WTC11 (cell line): ENCODE results near the gene FRS2. TPM values are rescaled to one million over a fixed set of nuclear protein-coding genes. Genes with fewer than 3 reads are reported as not detected.

Experiments
- ATAC-seq: fragments of 200-7000 bp; cut with Tn5 transposase; 2 replicates; pipeline ENCODE4 v1.10.0; 2021; ENCODE audit warnings: mild to moderate bottlenecking, moderate library complexity
- CTCF ChIA-PET: fragments of 300-600 bp; sonication (Branson Sonifier 250); formaldehyde crosslinking; loops from one replicate; lab custom pipeline; 2021; ENCODE audit warnings: antibody characterized with exemption; lab: Charles Lee
- POLR2A ChIA-PET: fragments of 350-600 bp; sonication (Branson Sonifier 250); formaldehyde crosslinking; loops from one replicate; lab custom pipeline; 2021; ENCODE audit warnings: antibody characterized with exemption; lab: Charles Lee
- DNase-seq: peaks from one replicate; pipeline ENCODE4 v3.0.0; 2021; ENCODE audit warnings: low spot score
- H3K27ac Mint-ChIP-seq: 2 replicates; pipeline ENCODE4 v1.8.0; 2021; ENCODE audit warnings: mixed read lengths
- H3K27me3 Mint-ChIP-seq: 2 replicates; pipeline ENCODE4 v1.8.0; 2021; ENCODE audit warnings: low read depth, mild to moderate bottlenecking, moderate library complexity, mixed read lengths
- H3K36me3 Mint-ChIP-seq: 2 replicates; pipeline ENCODE4 v1.8.0; 2021; ENCODE audit warnings: mixed read lengths
- H3K4me1 Mint-ChIP-seq: 2 replicates; pipeline ENCODE4 v1.8.0; 2022; ENCODE audit warnings: mixed read lengths
- H3K4me3 Mint-ChIP-seq: 2 replicates; pipeline ENCODE4 v1.8.0; 2021; ENCODE audit warnings: mild to moderate bottlenecking, moderate library complexity, mixed read lengths
- H3K9me3 Mint-ChIP-seq: 2 replicates; pipeline ENCODE4 v1.8.0; 2021; ENCODE audit warnings: mixed read lengths
- CREM ChIP-seq: sonication (generic); formaldehyde crosslinking; IDR thresholded peaks from 2 replicates; pipeline ENCODE4 v1.8.1; 2022; ENCODE audit warnings: mild to moderate bottlenecking, missing genetic modification reagents, moderate library complexity
- MXD4 ChIP-seq: fragments of 250-450 bp; sonication (Bioruptor Pico); IDR thresholded peaks from 2 replicates; pipeline ENCODE4 v1.8.0; 2021; ENCODE audit warnings: mild to moderate bottlenecking, moderate library complexity, borderline replicate concordance
- NR2C2 ChIP-seq: sonication (generic); formaldehyde crosslinking; IDR thresholded peaks from 2 replicates; pipeline ENCODE4 v1.8.0; 2022; ENCODE audit warnings: mild to moderate bottlenecking, missing genetic modification reagents
- RORB ChIP-seq: fragments of 250-450 bp; sonication (Bioruptor Pico); IDR thresholded peaks from 2 replicates; pipeline ENCODE4 v1.9.0; 2021; ENCODE audit warnings: mild to moderate bottlenecking
- SMAD3 ChIP-seq: sonication (generic); formaldehyde crosslinking; IDR thresholded peaks from 2 replicates; pipeline ENCODE4 v1.8.0; 2022; ENCODE audit warnings: missing genetic modification reagents, mild to moderate bottlenecking, borderline replicate concordance
- SOX15 ChIP-seq: fragments of 250-450 bp; sonication (Bioruptor Pico); IDR thresholded peaks from 2 replicates; pipeline ENCODE4 v1.9.0; 2021; ENCODE audit warnings: mild to moderate bottlenecking
- ZNF138 ChIP-seq: sonication (generic); formaldehyde crosslinking; conservative IDR thresholded peaks from 2 replicates; pipeline ENCODE4 v1.8.1; 2022; ENCODE audit warnings: mild to moderate bottlenecking, moderate library complexity, missing genetic modification reagents
- ZNF317 ChIP-seq: sonication (generic); formaldehyde crosslinking; IDR thresholded peaks from 2 replicates; pipeline ENCODE4 v1.8.1; 2023; ENCODE audit warnings: low read depth, mild to moderate bottlenecking, moderate library complexity, missing genetic modification reagents, borderline replicate concordance
- ZNF396 ChIP-seq: fragments of 250-450 bp; sonication (Bioruptor Pico); IDR thresholded peaks from 2 replicates; pipeline ENCODE4 v1.8.0; 2021; ENCODE audit warnings: mild to moderate bottlenecking, moderate library complexity, borderline replicate concordance
- ZNF416 ChIP-seq: fragments of 250-450 bp; sonication (Bioruptor Pico); IDR thresholded peaks from 2 replicates; pipeline ENCODE4 v1.9.0; 2021; ENCODE audit warnings: mild to moderate bottlenecking, inconsistent platforms
- total RNA-seq: library from RNA; stranded (reverse); gene quantifications from 3 replicates; pipeline ENCODE4 v1.2.3, GENCODE V29; 2021
- TF ChIP-seq, protein P1 (sequence below): sonication (generic); formaldehyde crosslinking; IDR thresholded peaks from 2 replicates; pipeline ENCODE4 v1.8.1; 2023; ENCODE audit warnings: mild to moderate bottlenecking, missing genetic modification reagents, moderate library complexity
- TF ChIP-seq, protein P2 (sequence below): sonication (generic); formaldehyde crosslinking; IDR thresholded peaks from 2 replicates; pipeline ENCODE4 v1.8.0; 2022; ENCODE audit warnings: mild to moderate bottlenecking, missing genetic modification reagents
- TF ChIP-seq, protein P3 (sequence below): sonication (generic); formaldehyde crosslinking; IDR thresholded peaks from 2 replicates; pipeline ENCODE4 v1.8.0; 2023; ENCODE audit warnings: missing genetic modification reagents, mild to moderate bottlenecking, borderline replicate concordance
- TF ChIP-seq, protein P4 (sequence below): fragments of 250-450 bp; sonication (Bioruptor Pico); IDR thresholded peaks from 2 replicates; pipeline ENCODE4 v1.9.0; 2021; ENCODE audit warnings: mild to moderate bottlenecking
- TF ChIP-seq, protein P5 (sequence below): sonication (generic); formaldehyde crosslinking; IDR thresholded peaks from 2 replicates; pipeline ENCODE4 v1.8.0; 2022; ENCODE audit warnings: mild to moderate bottlenecking, missing genetic modification reagents
- TF ChIP-seq, protein P6 (sequence below): sonication (generic); formaldehyde crosslinking; conservative IDR thresholded peaks from 2 replicates; pipeline ENCODE4 v1.8.1; 2022; ENCODE audit warnings: mild to moderate bottlenecking, missing genetic modification reagents

FRS2 gene
- total RNA-seq, 1 experiment from 2014 or later = 26.1 TPM

DNA sequence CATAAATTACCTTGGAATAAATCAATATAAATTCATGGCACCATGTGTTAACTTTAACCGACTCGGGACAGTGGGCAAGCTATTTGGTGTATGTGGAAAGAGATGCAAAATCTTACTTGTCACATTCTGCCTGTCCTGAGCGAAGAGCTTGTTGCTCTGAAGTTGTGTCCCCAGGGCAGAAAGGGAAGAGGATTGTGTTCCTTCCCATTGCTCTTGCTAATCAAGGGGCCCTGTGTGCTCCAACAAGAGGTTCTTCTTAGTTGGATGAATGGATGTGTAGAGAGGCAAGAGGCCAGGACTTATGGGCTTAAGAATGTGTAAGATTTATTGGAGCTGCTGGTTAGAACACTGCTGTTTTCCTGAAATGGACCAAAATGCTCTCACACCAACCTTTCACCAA lies 36.5 kb upstream of the FRS2 start:
- CTCF ChIA-PET = interaction anchor here (0.8 to 1.0 kb wide), 2 partner anchors 26 to 146 kb away, joined by 3 to 4 read pairs; no protein-coding TSS in a partner anchor
- H3K36me3 Mint-ChIP-seq = no peaks in the 10 kb centered on the region
- POLR2A ChIA-PET = no interaction called here
- TF ChIP-seq, protein P1, sequence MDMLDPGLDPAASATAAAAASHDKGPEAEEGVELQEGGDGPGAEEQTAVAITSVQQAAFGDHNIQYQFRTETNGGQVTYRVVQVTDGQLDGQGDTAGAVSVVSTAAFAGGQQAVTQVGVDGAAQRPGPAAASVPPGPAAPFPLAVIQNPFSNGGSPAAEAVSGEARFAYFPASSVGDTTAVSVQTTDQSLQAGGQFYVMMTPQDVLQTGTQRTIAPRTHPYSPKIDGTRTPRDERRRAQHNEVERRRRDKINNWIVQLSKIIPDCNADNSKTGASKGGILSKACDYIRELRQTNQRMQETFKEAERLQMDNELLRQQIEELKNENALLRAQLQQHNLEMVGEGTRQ (CRISPR knock-in tag) = no peak
- TF ChIP-seq, protein P2, sequence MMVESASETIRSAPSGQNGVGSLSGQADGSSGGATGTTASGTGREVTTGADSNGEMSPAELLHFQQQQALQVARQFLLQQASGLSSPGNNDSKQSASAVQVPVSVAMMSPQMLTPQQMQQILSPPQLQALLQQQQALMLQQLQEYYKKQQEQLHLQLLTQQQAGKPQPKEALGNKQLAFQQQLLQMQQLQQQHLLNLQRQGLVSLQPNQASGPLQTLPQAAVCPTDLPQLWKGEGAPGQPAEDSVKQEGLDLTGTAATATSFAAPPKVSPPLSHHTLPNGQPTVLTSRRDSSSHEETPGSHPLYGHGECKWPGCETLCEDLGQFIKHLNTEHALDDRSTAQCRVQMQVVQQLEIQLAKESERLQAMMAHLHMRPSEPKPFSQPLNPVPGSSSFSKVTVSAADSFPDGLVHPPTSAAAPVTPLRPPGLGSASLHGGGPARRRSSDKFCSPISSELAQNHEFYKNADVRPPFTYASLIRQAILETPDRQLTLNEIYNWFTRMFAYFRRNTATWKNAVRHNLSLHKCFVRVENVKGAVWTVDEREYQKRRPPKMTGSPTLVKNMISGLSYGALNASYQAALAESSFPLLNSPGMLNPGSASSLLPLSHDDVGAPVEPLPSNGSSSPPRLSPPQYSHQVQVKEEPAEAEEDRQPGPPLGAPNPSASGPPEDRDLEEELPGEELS (CRISPR knock-in tag) = no peak
- TF ChIP-seq, protein P3, sequence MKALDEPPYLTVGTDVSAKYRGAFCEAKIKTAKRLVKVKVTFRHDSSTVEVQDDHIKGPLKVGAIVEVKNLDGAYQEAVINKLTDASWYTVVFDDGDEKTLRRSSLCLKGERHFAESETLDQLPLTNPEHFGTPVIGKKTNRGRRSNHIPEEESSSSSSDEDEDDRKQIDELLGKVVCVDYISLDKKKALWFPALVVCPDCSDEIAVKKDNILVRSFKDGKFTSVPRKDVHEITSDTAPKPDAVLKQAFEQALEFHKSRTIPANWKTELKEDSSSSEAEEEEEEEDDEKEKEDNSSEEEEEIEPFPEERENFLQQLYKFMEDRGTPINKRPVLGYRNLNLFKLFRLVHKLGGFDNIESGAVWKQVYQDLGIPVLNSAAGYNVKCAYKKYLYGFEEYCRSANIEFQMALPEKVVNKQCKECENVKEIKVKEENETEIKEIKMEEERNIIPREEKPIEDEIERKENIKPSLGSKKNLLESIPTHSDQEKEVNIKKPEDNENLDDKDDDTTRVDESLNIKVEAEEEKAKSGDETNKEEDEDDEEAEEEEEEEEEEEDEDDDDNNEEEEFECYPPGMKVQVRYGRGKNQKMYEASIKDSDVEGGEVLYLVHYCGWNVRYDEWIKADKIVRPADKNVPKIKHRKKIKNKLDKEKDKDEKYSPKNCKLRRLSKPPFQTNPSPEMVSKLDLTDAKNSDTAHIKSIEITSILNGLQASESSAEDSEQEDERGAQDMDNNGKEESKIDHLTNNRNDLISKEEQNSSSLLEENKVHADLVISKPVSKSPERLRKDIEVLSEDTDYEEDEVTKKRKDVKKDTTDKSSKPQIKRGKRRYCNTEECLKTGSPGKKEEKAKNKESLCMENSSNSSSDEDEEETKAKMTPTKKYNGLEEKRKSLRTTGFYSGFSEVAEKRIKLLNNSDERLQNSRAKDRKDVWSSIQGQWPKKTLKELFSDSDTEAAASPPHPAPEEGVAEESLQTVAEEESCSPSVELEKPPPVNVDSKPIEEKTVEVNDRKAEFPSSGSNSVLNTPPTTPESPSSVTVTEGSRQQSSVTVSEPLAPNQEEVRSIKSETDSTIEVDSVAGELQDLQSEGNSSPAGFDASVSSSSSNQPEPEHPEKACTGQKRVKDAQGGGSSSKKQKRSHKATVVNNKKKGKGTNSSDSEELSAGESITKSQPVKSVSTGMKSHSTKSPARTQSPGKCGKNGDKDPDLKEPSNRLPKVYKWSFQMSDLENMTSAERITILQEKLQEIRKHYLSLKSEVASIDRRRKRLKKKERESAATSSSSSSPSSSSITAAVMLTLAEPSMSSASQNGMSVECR (CRISPR knock-in tag) = no peak
- TF ChIP-seq ZNF138 (CRISPR knock-in tag) = no peak
- no peak for TF ChIP-seq ZNF416
- no peak for TF ChIP-seq SMAD3 (CRISPR knock-in tag)
- no peak for TF ChIP-seq ZNF317 (CRISPR knock-in tag)
- TF ChIP-seq MXD4 = no peak
- TF ChIP-seq, protein P4, sequence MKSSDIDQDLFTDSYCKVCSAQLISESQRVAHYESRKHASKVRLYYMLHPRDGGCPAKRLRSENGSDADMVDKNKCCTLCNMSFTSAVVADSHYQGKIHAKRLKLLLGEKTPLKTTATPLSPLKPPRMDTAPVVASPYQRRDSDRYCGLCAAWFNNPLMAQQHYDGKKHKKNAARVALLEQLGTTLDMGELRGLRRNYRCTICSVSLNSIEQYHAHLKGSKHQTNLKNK (CRISPR knock-in tag) = no peak
- TF ChIP-seq ZNF396 (CRISPR knock-in tag) = no peak
- no peak for TF ChIP-seq CREM (CRISPR knock-in tag)
- TF ChIP-seq, protein P5, sequence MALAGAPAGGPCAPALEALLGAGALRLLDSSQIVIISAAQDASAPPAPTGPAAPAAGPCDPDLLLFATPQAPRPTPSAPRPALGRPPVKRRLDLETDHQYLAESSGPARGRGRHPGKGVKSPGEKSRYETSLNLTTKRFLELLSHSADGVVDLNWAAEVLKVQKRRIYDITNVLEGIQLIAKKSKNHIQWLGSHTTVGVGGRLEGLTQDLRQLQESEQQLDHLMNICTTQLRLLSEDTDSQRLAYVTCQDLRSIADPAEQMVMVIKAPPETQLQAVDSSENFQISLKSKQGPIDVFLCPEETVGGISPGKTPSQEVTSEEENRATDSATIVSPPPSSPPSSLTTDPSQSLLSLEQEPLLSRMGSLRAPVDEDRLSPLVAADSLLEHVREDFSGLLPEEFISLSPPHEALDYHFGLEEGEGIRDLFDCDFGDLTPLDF (CRISPR knock-in tag) = no peak
- TF ChIP-seq SOX15 (CRISPR knock-in tag) = no peak
- TF ChIP-seq RORB (CRISPR knock-in tag) = no peak
- TF ChIP-seq NR2C2 (CRISPR knock-in tag) = no peak
- TF ChIP-seq, all 79 proteins: peak for 0
- ATAC-seq (no peak), DNase-seq (no peak)
- H3K4me1 Mint-ChIP-seq = peaks cover 3% of the 10 kb centered on the region; the same call in 1 of the 2 replicates
- H3K27ac Mint-ChIP-seq = no peak overlapping the region
- no peak overlapping the region for H3K4me3 Mint-ChIP-seq
- no peaks in the 10 kb centered on the region for H3K9me3 Mint-ChIP-seq
- H3K27me3 Mint-ChIP-seq = no peaks in the 10 kb centered on the region

DNA sequence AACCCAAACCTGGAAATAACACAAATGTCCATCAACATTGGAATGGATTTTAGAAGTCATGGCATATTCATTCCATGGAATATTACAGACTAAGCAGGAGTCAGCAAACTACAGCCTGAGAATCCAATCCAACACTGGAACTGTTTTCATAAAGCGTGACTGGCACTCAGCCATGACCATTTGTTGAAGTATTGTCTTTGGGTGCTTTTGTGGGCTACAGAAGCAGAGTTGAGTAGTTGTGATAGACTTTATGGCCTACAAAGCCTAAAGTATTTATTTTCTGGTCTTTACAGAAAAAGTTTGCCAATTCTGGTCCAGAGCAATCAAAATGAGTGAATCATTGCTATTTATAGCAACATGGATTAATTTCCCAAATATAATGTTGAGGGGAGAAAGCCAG lies 34.5 kb upstream of the FRS2 start:
- ATAC-seq = no peak
- Mint-ChIP-seq H3K27me3 (no peaks in the 10 kb centered on the region), H3K36me3 (no peaks in the 10 kb centered on the region), H3K27ac (no peak overlapping the region), H3K9me3 (no peaks in the 10 kb centered on the region), H3K4me3 (no peak overlapping the region), H3K4me1 (peaks cover 3% of the 10 kb centered on the region; the same call in 1 of the 2 replicates)
- TF ChIP-seq, protein P6, sequence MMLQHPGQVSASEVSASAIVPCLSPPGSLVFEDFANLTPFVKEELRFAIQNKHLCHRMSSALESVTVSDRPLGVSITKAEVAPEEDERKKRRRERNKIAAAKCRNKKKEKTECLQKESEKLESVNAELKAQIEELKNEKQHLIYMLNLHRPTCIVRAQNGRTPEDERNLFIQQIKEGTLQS (CRISPR knock-in tag) = no peak
- ChIA-PET CTCF (no interaction called here), POLR2A (no interaction called here)
- no peak for DNase-seq
